COLO829 (cell line): ENCODE data around the gene DSE.

ENCODE experiments used
- DNase-seq: peaks from one replicate; pipeline ENCODE4 v3.0.0; 2012; ENCODE audit warnings: low spot score

DSE gene

GRCh38 chr6:116476002-116476678, 105.4 kb downstream of the DSE start:
- DNase-seq = no peak

GRCh38 chr6:116482780-116483179, 112.0 kb downstream of the DSE start:
- no peak for DNase-seq

GRCh38 chr6:116483616-116484015, 112.9 kb downstream of the DSE start:
- no peak for DNase-seq

GRCh38 chr6:116485559-116486184, 114.9 kb downstream of the DSE start:
- no peak for DNase-seq

GRCh38 chr6:116491610-116492330, 121.0 kb downstream of the DSE start:
- no peak for DNase-seq

GRCh38 chr6:116492331-116493067, 121.8 kb downstream of the DSE start:
- DNase-seq = no peak
